Stimulated activated CD4-positive, alpha-beta T cell treated with anti-CD3 and anti-CD28 coated beads, TNF-alpha, amount 100 ng/mL, for 4 hours (primary cell): ENCODE data around the gene CYP11A1.
A peak's percentile ranks its signal among the peaks of the same experiment; 100 is the strongest.

Experiments
- DNase-seq, 3 experiments: peaks; one replicate each; pipeline ENCODE4 v3.0.0-alpha.2; 2020; ENCODE audit warnings: low read depth in 3 of 3

Gene CYP11A1

GRCh38 chr15:74388363-74388951 is 21.0 kb upstream of the CYP11A1 start:
- no peak for DNase-seq

- DNase-seq, result no peak
Measured at GRCh38 chr15:74387621-74388362, 20.3 kb upstream of the CYP11A1 start.

- DNase-seq, result no peak
Measured at GRCh38 chr15:74387141-74387541, 19.7 kb upstream of the CYP11A1 start.

GRCh38 chr15:74386496-74387140 is 19.2 kb upstream of the CYP11A1 start:
- DNase-seq, result no peak

- DNase-seq, result no peak
Measured at GRCh38 chr15:74385733-74386132, 18.3 kb upstream of the CYP11A1 start.

GRCh38 chr15:74384881-74385643 is 17.6 kb upstream of the CYP11A1 start:
- no peak for DNase-seq

- DNase-seq, result no peak
Measured at GRCh38 chr15:74384566-74384880, 17.1 kb upstream of the CYP11A1 start.

GRCh38 chr15:74383695-74384565 is 16.5 kb upstream of the CYP11A1 start:
- peak; percentile 60 to 66 (median 65) for DNase-seq

- no peak for DNase-seq
Measured at GRCh38 chr15:74383286-74383685, 15.8 kb upstream of the CYP11A1 start.

GRCh38 chr15:74382004-74382816 is 14.8 kb upstream of the CYP11A1 start:
- peak; percentile 57 to 64 (median 59) for DNase-seq

GRCh38 chr15:74381481-74381880 is 14.0 kb upstream of the CYP11A1 start:
- no peak for DNase-seq

- no peak for DNase-seq
Measured at GRCh38 chr15:74381190-74381453, 13.7 kb upstream of the CYP11A1 start.

- DNase-seq, result no peak
Measured at GRCh38 chr15:74380361-74381189, 13.1 kb upstream of the CYP11A1 start.

GRCh38 chr15:74378848-74379247 is 11.4 kb upstream of the CYP11A1 start:
- peak in 2 of 3 experiments; percentile 60 to 69 for DNase-seq

GRCh38 chr15:74377831-74378766 is 10.7 kb upstream of the CYP11A1 start:
- no peak for DNase-seq

- no peak for DNase-seq
Measured at GRCh38 chr15:74376825-74377581, 9.6 kb upstream of the CYP11A1 start.

GRCh38 chr15:74376226-74376625 is 8.8 kb upstream of the CYP11A1 start:
- no peak for DNase-seq

- peak; percentile 67 to 77 (median 76) for DNase-seq
Measured at GRCh38 chr15:74375303-74375693, 7.9 kb upstream of the CYP11A1 start.
